HG02973 (cell line): ENCODE measurements around the gene ITPRIPL2.

Source experiments
- ATAC-seq: cut with Tn5 transposase; IDR thresholded peaks from one replicate; pipeline ENCODE4 v1.9.1; 2021; ENCODE audit warnings: moderate library complexity; ENCODE audit not compliant: unreplicated experiment

Gene ITPRIPL2

GRCh38 chr16:19113577-19114358 is at the start of gene ITPRIPL2:
Gene ITPRIPL2, plus strand, starts transcription at chr16:19113964. Its CDS starts 498 bp downstream, at chr16:19114462.
- ATAC-seq = no peak

GRCh38 chr16:19066988-19067348 is 46.8 kb upstream of the ITPRIPL2 start:
- ATAC-seq = no peak

GRCh38 chr16:19067349-19068236 is 46.2 kb upstream of the ITPRIPL2 start, which contains the start of gene COQ7:
Gene COQ7, plus strand, starts transcription at chr16:19067614. Its CDS starts 51 bp downstream, at chr16:19067665.
- peak; percentile 90 for ATAC-seq

GRCh38 chr16:19068237-19068815 is 45.4 kb upstream of the ITPRIPL2 start:
- ATAC-seq = no peak

- no peak for ATAC-seq
Measured at GRCh38 chr16:19071811-19072777, 41.7 kb upstream of the ITPRIPL2 start.

- no peak for ATAC-seq
Measured at GRCh38 chr16:19073344-19073743, 40.4 kb upstream of the ITPRIPL2 start.

GRCh38 chr16:19073863-19074262 is 39.9 kb upstream of the ITPRIPL2 start:
- no peak for ATAC-seq

GRCh38 chr16:19075511-19075910 is 38.3 kb upstream of the ITPRIPL2 start:
- ATAC-seq = no peak

GRCh38 chr16:19077879-19078278 is 35.9 kb upstream of the ITPRIPL2 start:
- no peak for ATAC-seq

GRCh38 chr16:19083670-19084069 is 30.1 kb upstream of the ITPRIPL2 start:
- no peak for ATAC-seq

GRCh38 chr16:19084139-19084538 is 29.6 kb upstream of the ITPRIPL2 start:
- no peak for ATAC-seq

GRCh38 chr16:19084879-19085278 is 28.9 kb upstream of the ITPRIPL2 start:
- no peak for ATAC-seq

- ATAC-seq = no peak
Measured at GRCh38 chr16:19085679-19086200, 28.0 kb upstream of the ITPRIPL2 start.

- ATAC-seq = peak; percentile 70
Measured at GRCh38 chr16:19086322-19087199, 27.2 kb upstream of the ITPRIPL2 start.

- no peak for ATAC-seq
Measured at GRCh38 chr16:19088341-19088916, 25.3 kb upstream of the ITPRIPL2 start.

- ATAC-seq = no peak
Measured at GRCh38 chr16:19089410-19089955, 24.3 kb upstream of the ITPRIPL2 start.

GRCh38 chr16:19090916-19091315 is 22.8 kb upstream of the ITPRIPL2 start:
- no peak for ATAC-seq

GRCh38 chr16:19092653-19093410 is 20.9 kb upstream of the ITPRIPL2 start:
- no peak for ATAC-seq
